K562 (cell line): ENCODE results near the gene PDE11A. TPM values are rescaled to one million over a fixed set of nuclear protein-coding genes. Genes with fewer than 3 reads are reported as not detected.

Source experiments
- BMI1 ChIP-seq: fragments of 150-350 bp; IDR thresholded peaks from 2 replicates; pipeline ENCODE4 v1.6.1; 2014; ENCODE audit warnings: low read length
- CC2D1A ChIP-seq: fragments of 450-650 bp; IDR thresholded peaks from 2 replicates; pipeline ENCODE4 v1.6.1; 2017; ENCODE audit warnings: mild to moderate bottlenecking
- CUX1 ChIP-seq: fragments of 200-800 bp; sonication (Bioruptor generic); IDR thresholded peaks from 2 replicates; pipeline ENCODE4 v1.6.1; 2016; ENCODE audit warnings: missing genetic modification characterization, missing compliant biosample characterization
- DMBX1 ChIP-seq: fragments of 250-450 bp; sonication (Bioruptor Pico); IDR thresholded peaks from 2 replicates; pipeline ENCODE4 v1.8.0; 2022; ENCODE audit warnings: inconsistent platforms, mild to moderate bottlenecking, moderate library complexity, borderline replicate concordance
- MAZ ChIP-seq, 2 experiments: fragments of 450-650 bp in 1 of 2; sonication (generic) in 1 of 2; formaldehyde crosslinking; IDR thresholded peaks in 1 of 2; conservative IDR thresholded peaks in 1 of 2; 2 replicates each; pipeline versions ENCODE4 v1.4.0 to v1.5.0; 2020; ENCODE audit warnings: mild to moderate bottlenecking in 1 of 2, missing genetic modification reagents in 1 of 2
- MEF2A ChIP-seq: IDR thresholded peaks from 2 replicates; pipeline ENCODE4 v1.6.1; 2011; ENCODE audit warnings: low read depth, mild to moderate bottlenecking, low read length, moderate library complexity; ENCODE audit not compliant: control insufficient read depth
- MTF1 ChIP-seq: fragments of 250-450 bp; sonication (Bioruptor Pico); IDR thresholded peaks from 2 replicates; pipeline ENCODE4 v1.9.0; 2021; ENCODE audit warnings: moderate library complexity, mild to moderate bottlenecking, inconsistent platforms, borderline replicate concordance
- NCOR1 ChIP-seq: fragments of 450-650 bp; IDR thresholded peaks from 2 replicates; pipeline ENCODE4 v1.6.1; 2016; ENCODE audit warnings: mild to moderate bottlenecking, moderate library complexity
- NFE2 ChIP-seq: IDR thresholded peaks from 2 replicates; pipeline ENCODE4 v1.6.1; 2014; ENCODE audit warnings: antibody characterized with exemption, low read depth
- NR0B1 ChIP-seq: fragments of 450-650 bp; IDR thresholded peaks from one replicate; pipeline ENCODE4 v1.6.1; 2018; ENCODE audit warnings: mild to moderate bottlenecking, moderate library complexity; ENCODE audit not compliant: partially characterized antibody
- PHF21A ChIP-seq: fragments of 450-650 bp; IDR thresholded peaks from 2 replicates; pipeline ENCODE4 v1.6.1; 2017; ENCODE audit warnings: low read depth, borderline replicate concordance
- RAD21 ChIP-seq, 2 experiments: fragments of 250-450 bp in 1 of 2; fragments of 450-650 bp in 1 of 2; sonication (Bioruptor Pico) in 1 of 2; formaldehyde crosslinking in 1 of 2; IDR thresholded peaks in 1 of 2; conservative IDR thresholded peaks in 1 of 2; 2 replicates each; pipeline versions ENCODE4 v1.4.0 to v1.8.0; 2020 to 2022; ENCODE audit warnings: mild to moderate bottlenecking in 2 of 2, moderate library complexity in 1 of 2
- SMC3 ChIP-seq: conservative IDR thresholded peaks from 2 replicates; pipeline ENCODE4 v1.6.1; 2011; ENCODE audit warnings: low read depth, low read length, improper control_type of control experiment; ENCODE audit not compliant: insufficient read depth
- STAT5A ChIP-seq: IDR thresholded peaks from 2 replicates; pipeline ENCODE4 v1.6.1; 2012; ENCODE audit warnings: low read length, inconsistent platforms, borderline replicate concordance
- polyA plus RNA-seq, 8 experiments: library from polyadenylated mRNA; depleted of rRNA in 4 of 8; stranded (reverse) in 5 of 8; unstranded in 3 of 8; fragments of >200 nt; fragmentation: Nextera tagmentation in 2 of 8; fragmentation: Illumina TruSeq in 1 of 8; extraction: Ambion mirVana in 2 of 8; extraction: Trizol in 1 of 8; gene quantifications; 2 replicates each; pipeline versions ENCODE4 v1.2.1 to v1.2.3, GENCODE V29; 2011 to 2014; ENCODE audit warnings: inconsistent platforms in 1 of 8, missing spikeins in 1 of 8
- total RNA-seq, 7 experiments: library from RNA; depleted of rRNA in 6 of 7; stranded (reverse); fragments of >200 nt in 6 of 7; fragmentation: Illumina TruSeq in 2 of 7; extraction: Trizol in 2 of 7; gene quantifications; 2 replicates each; pipeline versions ENCODE4 v1.2.1 to v1.2.3, GENCODE V29; 2011 to 2021; ENCODE audit warnings: low replicate concordance in 1 of 7
- TF ChIP-seq, protein P1 (sequence below): fragments of 450-650 bp; IDR thresholded peaks from 2 replicates; pipeline ENCODE4 v1.6.1; 2016
- TF ChIP-seq, protein P2 (sequence below): fragments of 450-650 bp; IDR thresholded peaks from 2 replicates; pipeline ENCODE4 v1.6.1; 2016; ENCODE audit warnings: missing biosample characterization, missing genetic modification characterization

Gene PDE11A
- total and polyA plus RNA-seq, 9 of the 15 experiments (the other 6 are each of a cell fraction or from before 2014, with no cell fraction given), result 3.2 to 22.1 (median 5.7) TPM

DNA sequence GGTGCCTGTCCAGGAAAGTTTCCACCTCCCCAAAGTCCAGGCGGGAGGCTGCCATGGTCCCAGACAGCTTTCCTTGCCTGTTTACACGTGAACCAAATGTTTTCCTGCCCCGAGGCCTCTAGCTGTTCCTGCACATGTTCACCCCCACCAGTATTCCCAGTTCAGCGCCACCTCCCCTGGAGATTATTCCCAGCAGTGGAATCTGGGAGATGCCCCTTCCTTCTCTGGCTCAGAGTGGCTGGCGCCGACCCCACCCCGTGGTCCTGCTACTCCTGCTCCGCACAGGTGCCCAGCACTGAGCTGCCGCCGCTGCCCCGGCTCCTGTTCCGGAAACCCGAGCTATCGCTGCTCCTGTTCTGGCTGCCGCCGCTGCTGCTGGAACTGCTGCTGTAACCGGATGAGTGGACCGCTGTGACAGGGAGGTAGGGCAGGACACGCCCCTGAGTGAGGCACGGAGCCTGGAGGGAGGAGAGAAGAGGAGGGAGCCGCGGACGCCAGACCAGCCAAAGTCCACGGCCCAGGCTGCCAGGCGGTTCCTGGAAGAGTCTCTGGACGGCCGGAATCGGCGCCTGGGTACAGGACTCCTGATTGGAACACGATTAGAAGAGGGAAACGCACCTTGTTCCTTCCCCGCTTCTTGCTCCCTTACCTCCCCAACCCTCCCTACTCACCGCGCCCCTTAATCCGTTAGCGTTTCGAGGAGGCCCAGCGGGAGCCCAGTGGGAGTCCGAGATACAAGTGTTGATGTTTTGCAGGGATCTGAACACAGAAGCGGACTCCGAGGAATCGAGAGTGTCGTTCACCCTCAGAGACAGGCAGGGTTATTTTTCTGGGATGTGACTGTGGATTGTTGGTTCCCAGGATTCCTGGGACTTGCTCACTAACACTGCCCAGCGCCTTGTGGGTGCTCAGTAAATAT lies at the start of gene PDE11A (continued):
- TF ChIP-seq CC2D1A, result 0 out of 2 replicates have a peak, but pooled peaks have one; percentile 10
- TF ChIP-seq NCOR1, result no peak; the same call in 1 of the 2 replicates
- TF ChIP-seq STAT5A, result no peak
- TF ChIP-seq MAZ (CRISPR knock-in tag; conservative IDR thresholded peaks at IDR 0.05 in 1 of 2, IDR thresholded peaks at IDR 0.05 in 1 of 2), result peak; percentile 72 to 78
- TF ChIP-seq, protein P1, sequence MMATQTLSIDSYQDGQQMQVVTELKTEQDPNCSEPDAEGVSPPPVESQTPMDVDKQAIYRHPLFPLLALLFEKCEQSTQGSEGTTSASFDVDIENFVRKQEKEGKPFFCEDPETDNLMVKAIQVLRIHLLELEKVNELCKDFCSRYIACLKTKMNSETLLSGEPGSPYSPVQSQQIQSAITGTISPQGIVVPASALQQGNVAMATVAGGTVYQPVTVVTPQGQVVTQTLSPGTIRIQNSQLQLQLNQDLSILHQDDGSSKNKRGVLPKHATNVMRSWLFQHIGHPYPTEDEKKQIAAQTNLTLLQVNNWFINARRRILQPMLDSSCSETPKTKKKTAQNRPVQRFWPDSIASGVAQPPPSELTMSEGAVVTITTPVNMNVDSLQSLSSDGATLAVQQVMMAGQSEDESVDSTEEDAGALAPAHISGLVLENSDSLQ, result peak; percentile 84
- no peak for TF ChIP-seq PHF21A
- TF ChIP-seq RAD21 (CRISPR knock-in tag; conservative IDR thresholded peaks at IDR 0.05 in 1 of 2, IDR thresholded peaks at IDR 0.05 in 1 of 2), result no peak
- TF ChIP-seq NR0B1, result no peak
- no peak for TF ChIP-seq SMC3
- no peak for TF ChIP-seq MEF2A
- TF ChIP-seq, protein P2, sequence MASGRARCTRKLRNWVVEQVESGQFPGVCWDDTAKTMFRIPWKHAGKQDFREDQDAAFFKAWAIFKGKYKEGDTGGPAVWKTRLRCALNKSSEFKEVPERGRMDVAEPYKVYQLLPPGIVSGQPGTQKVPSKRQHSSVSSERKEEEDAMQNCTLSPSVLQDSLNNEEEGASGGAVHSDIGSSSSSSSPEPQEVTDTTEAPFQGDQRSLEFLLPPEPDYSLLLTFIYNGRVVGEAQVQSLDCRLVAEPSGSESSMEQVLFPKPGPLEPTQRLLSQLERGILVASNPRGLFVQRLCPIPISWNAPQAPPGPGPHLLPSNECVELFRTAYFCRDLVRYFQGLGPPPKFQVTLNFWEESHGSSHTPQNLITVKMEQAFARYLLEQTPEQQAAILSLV, result no peak
- TF ChIP-seq BMI1, result no peak
- no peak for TF ChIP-seq NFE2
- TF ChIP-seq DMBX1, result 0 out of 2 replicates have a peak, but pooled peaks have one; percentile 23
- TF ChIP-seq CUX1 (CRISPR knock-in tag), result no peak
- TF ChIP-seq MTF1 (CRISPR knock-in tag), result no peak
